Neural cell (in vitro differentiated cells): ENCODE data around the gene CAPN14. TPM values are rescaled to one million over a fixed set of nuclear protein-coding genes. Genes with fewer than 3 reads are reported as not detected.

Source experiments
- H2AFZ ChIP-seq: fragments of 200-600, 300-800 bp; sonication (generic), shearing (Covaris generic); 2 replicates; pipeline ENCODE4 v1.6.0; 2014; ENCODE audit warnings: low read depth, mild to moderate bottlenecking, antibody characterized with exemption, low read length, moderate library complexity
- H3F3A ChIP-seq: fragments of 200-600 bp; shearing (Covaris generic); 2 replicates; pipeline ENCODE4 v1.6.1; 2016; ENCODE audit warnings: mild to moderate bottlenecking, moderate library complexity, mixed read lengths, antibody characterized with exemption, low read length; ENCODE audit not compliant: insufficient read depth, poor library complexity, severe bottlenecking
- H3K27ac ChIP-seq: fragments of 200-600, 300-800 bp; sonication (generic), shearing (Covaris generic); 2 replicates; pipeline ENCODE4 v1.5.1; 2014; ENCODE audit warnings: mild to moderate bottlenecking, low read length, moderate library complexity
- H3K27me3 ChIP-seq: fragments of 300-800, 200-600 bp; sonication (generic), shearing (Covaris generic); 2 replicates; pipeline ENCODE4 v1.6.0; 2014; ENCODE audit warnings: mild to moderate bottlenecking, low read depth, low read length, moderate library complexity; ENCODE audit not compliant: insufficient read depth
- H3K36me3 ChIP-seq: fragments of 300-800, 200-600 bp; sonication (generic), shearing (Covaris generic); 2 replicates; pipeline ENCODE4 v1.5.1; 2014; ENCODE audit warnings: mild to moderate bottlenecking, antibody characterized with exemption, low read length, moderate library complexity; ENCODE audit not compliant: insufficient read depth
- H3K4me2 ChIP-seq: fragments of 300-800, 200-600 bp; sonication (generic), shearing (Covaris generic); 2 replicates; pipeline ENCODE4 v1.6.0; 2014; ENCODE audit warnings: mild to moderate bottlenecking, low read length
- H3K4me3 ChIP-seq: fragments of 300-800, 200-600 bp; sonication (generic), shearing (Covaris generic); 2 replicates; pipeline ENCODE4 v1.5.1; 2014; ENCODE audit warnings: mild to moderate bottlenecking, low read length, moderate library complexity
- H3K79me2 ChIP-seq: fragments of 200-600 bp; shearing (Covaris generic); replicated peaks from 2 replicates; pipeline ENCODE4 v1.6.0; 2014; ENCODE audit warnings: mild to moderate bottlenecking, low read length, moderate library complexity; ENCODE audit not compliant: insufficient read depth
- H3K9ac ChIP-seq: fragments of 300-800, 200-600 bp; sonication (generic), shearing (Covaris generic); 2 replicates; pipeline ENCODE4 v1.6.1; 2016; ENCODE audit warnings: mild to moderate bottlenecking, low read length, mixed read lengths
- H3K9me2 ChIP-seq: fragments of 200-600 bp; shearing (Covaris generic); 2 replicates; pipeline ENCODE4 v1.6.1; 2016; ENCODE audit warnings: mild to moderate bottlenecking, low read length, mixed read lengths; ENCODE audit not compliant: insufficient read depth
- H3K9me3 ChIP-seq: fragments of 200-600, 300-800 bp; sonication (generic), shearing (Covaris generic); 2 replicates; pipeline ENCODE4 v1.6.1; 2016; ENCODE audit warnings: mild to moderate bottlenecking, mixed run types, low read length, moderate library complexity, mixed read lengths
- H4K20me1 ChIP-seq: fragments of 200-600 bp; shearing (Covaris generic); 2 replicates; pipeline ENCODE4 v1.6.1; 2016; ENCODE audit warnings: mild to moderate bottlenecking, mixed run types; ENCODE audit not compliant: insufficient read depth
- CTCF ChIP-seq: fragments of 450-650 bp; IDR thresholded peaks from 2 replicates; pipeline ENCODE4 v1.5.1; 2014; ENCODE audit warnings: antibody characterized with exemption, mild to moderate bottlenecking, moderate library complexity; ENCODE audit not compliant: poor library complexity, severe bottlenecking
- EP300 ChIP-seq: fragments of 450-650 bp; conservative IDR thresholded peaks from 2 replicates; pipeline ENCODE4 v1.6.1; 2014; ENCODE audit warnings: antibody characterized with exemption, mild to moderate bottlenecking, moderate library complexity; ENCODE audit not compliant: poor library complexity, severe bottlenecking
- EZH2 ChIP-seq: fragments of 200-600, 300-800 bp; shearing (Covaris generic), sonication (generic); IDR thresholded peaks from 2 replicates; pipeline ENCODE4 v1.6.1; 2014; ENCODE audit warnings: antibody characterized with exemption, low read length, borderline replicate concordance, mild to moderate bottlenecking; ENCODE audit not compliant: insufficient read depth, poor library complexity, severe bottlenecking
- MXI1 ChIP-seq: fragments of 450-650 bp; conservative IDR thresholded peaks from 2 replicates; pipeline ENCODE4 v1.6.1; 2014; ENCODE audit warnings: antibody characterized with exemption, mild to moderate bottlenecking; ENCODE audit not compliant: poor library complexity, severe bottlenecking
- POLR2AphosphoS5 ChIP-seq: IDR thresholded peaks from 2 replicates; pipeline ENCODE4 v1.6.1; 2012
- RAD21 ChIP-seq: fragments of 450-650 bp; conservative IDR thresholded peaks from 2 replicates; pipeline ENCODE4 v1.6.1; 2014; ENCODE audit warnings: antibody characterized with exemption, mild to moderate bottlenecking, moderate library complexity
- REST ChIP-seq: IDR thresholded peaks from 2 replicates; pipeline ENCODE4 v1.6.1; 2012; ENCODE audit warnings: borderline replicate concordance
- SMC3 ChIP-seq: fragments of 450-650 bp; conservative IDR thresholded peaks from 2 replicates; pipeline ENCODE4 v1.6.1; 2014; ENCODE audit warnings: antibody characterized with exemption, mild to moderate bottlenecking, moderate library complexity; ENCODE audit not compliant: poor library complexity
- TAF1 ChIP-seq: IDR thresholded peaks from 2 replicates; pipeline ENCODE4 v1.6.1; 2012; ENCODE audit warnings: low read depth
- polyA plus RNA-seq: library from polyadenylated mRNA; depleted of rRNA; stranded (reverse); fragments of >200 nt; gene quantifications from 2 replicates; pipeline ENCODE4 v1.2.3, GENCODE V29; 2014

CAPN14 gene
- polyA plus RNA-seq, 1 donor from 2014 or later = 2.1 TPM

- no peak overlapping the region for H3K9ac ChIP-seq
- H3K9me3 ChIP-seq = no peaks in the 10 kb centered on the region
- H3F3A ChIP-seq = no peaks in the 10 kb centered on the region
- no peaks in the 10 kb centered on the region for H3K27me3 ChIP-seq
- no peak overlapping the region for H3K4me2 ChIP-seq
- H3K36me3 ChIP-seq = no peaks in the 10 kb centered on the region
- no peak overlapping the region for H3K27ac ChIP-seq
- TF ChIP-seq TAF1 (no peak), CTCF (no peak), EP300 (no peak), POLR2AphosphoS5 (no peak), REST (no peak), SMC3 (no peak), RAD21 (no peak), MXI1 (no peak), EZH2 (no peak)
- H3K79me2 ChIP-seq = no peaks in the 10 kb centered on the region
- H3K9me2 ChIP-seq = no peaks in the 10 kb centered on the region
- H4K20me1 ChIP-seq = no peaks in the 10 kb centered on the region
- no peak overlapping the region for H3K4me3 ChIP-seq
- no peak overlapping the region for H2AFZ ChIP-seq
Observed at GRCh38 chr2:31249009-31249690, 31.8 kb upstream of the CAPN14 start.

- no peak overlapping the region for H3K9ac ChIP-seq
- H3K4me2 ChIP-seq = no peak overlapping the region
- H4K20me1 ChIP-seq = no peaks in the 10 kb centered on the region
- H3K4me3 ChIP-seq = no peak overlapping the region
- no peak for TF ChIP-seq POLR2AphosphoS5
- no peak for TF ChIP-seq RAD21
- no peak for TF ChIP-seq CTCF
- no peak for TF ChIP-seq REST
- TF ChIP-seq TAF1 = no peak
- TF ChIP-seq SMC3 = no peak
- TF ChIP-seq EP300 = no peak
- TF ChIP-seq EZH2 = no peak
- no peak for TF ChIP-seq MXI1
- H3K9me3 ChIP-seq = no peaks in the 10 kb centered on the region
- no peaks in the 10 kb centered on the region for H3K27me3 ChIP-seq
- H3K9me2 ChIP-seq = no peaks in the 10 kb centered on the region
- H3F3A ChIP-seq = no peaks in the 10 kb centered on the region
- H3K36me3 ChIP-seq = no peaks in the 10 kb centered on the region
- no peaks in the 10 kb centered on the region for H3K79me2 ChIP-seq
- H2AFZ ChIP-seq = no peak overlapping the region
- H3K27ac ChIP-seq = no peak overlapping the region
Observed at GRCh38 chr2:31248139-31248538, 30.8 kb upstream of the CAPN14 start.
